Peyer's patch (tissue), 4 donors: ENCODE data around the gene RND2.

Experiments
- POLR2A ChIP-seq, 2 donors: fragments of 450-650 bp; IDR thresholded peaks; one replicate each; pipeline ENCODE4 v1.5.1; 2017; ENCODE audit warnings: antibody characterized with exemption in 2 of 2, mild to moderate bottlenecking in 2 of 2, moderate library complexity in 2 of 2
- TF ChIP-seq, protein P1 (sequence below), 6 experiments: fragments of 450-650 bp in 4 of 6; fragments of 200-600 bp in 2 of 6; sonication (generic) in 1 of 6; IDR thresholded peaks; one replicate each; pipeline ENCODE4 v1.5.1; 2017 to 2019; ENCODE audit warnings: antibody characterized with exemption in 6 of 6, mild to moderate bottlenecking in 3 of 6, moderate library complexity in 1 of 6

- TF ChIP-seq, protein P1, sequence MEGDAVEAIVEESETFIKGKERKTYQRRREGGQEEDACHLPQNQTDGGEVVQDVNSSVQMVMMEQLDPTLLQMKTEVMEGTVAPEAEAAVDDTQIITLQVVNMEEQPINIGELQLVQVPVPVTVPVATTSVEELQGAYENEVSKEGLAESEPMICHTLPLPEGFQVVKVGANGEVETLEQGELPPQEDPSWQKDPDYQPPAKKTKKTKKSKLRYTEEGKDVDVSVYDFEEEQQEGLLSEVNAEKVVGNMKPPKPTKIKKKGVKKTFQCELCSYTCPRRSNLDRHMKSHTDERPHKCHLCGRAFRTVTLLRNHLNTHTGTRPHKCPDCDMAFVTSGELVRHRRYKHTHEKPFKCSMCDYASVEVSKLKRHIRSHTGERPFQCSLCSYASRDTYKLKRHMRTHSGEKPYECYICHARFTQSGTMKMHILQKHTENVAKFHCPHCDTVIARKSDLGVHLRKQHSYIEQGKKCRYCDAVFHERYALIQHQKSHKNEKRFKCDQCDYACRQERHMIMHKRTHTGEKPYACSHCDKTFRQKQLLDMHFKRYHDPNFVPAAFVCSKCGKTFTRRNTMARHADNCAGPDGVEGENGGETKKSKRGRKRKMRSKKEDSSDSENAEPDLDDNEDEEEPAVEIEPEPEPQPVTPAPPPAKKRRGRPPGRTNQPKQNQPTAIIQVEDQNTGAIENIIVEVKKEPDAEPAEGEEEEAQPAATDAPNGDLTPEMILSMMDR (IDR thresholded peaks at IDR 0.05) = no peak
- TF ChIP-seq POLR2A (IDR thresholded peaks at IDR 0.05) = no peak
These were observed 17.1 kb downstream of the RND2 start for GRCh38 chr17:43042025-43042628.
